Measurements from ENCODE around the gene S100A6. TPM values are rescaled to one million over a fixed set of nuclear protein-coding genes. Genes with fewer than 3 reads are reported as not detected.
"Not testable (repeated sequence)": the region's sequence is repeated elsewhere in the genome, so short reads cannot be mapped to it uniquely, and the experiment has no call there.

The S100A6 gene
- total and polyA plus RNA-seq, 8 donors = 154 to 2,520 (median 634) TPM

- TF ChIP-seq EP300 (IDR thresholded peaks at IDR 0.05) (no peak), POLR2A (IDR thresholded peaks at IDR 0.05) (no peak), CTCF (IDR thresholded peaks at IDR 0.05) (no peak), POLR2AphosphoS5 (IDR thresholded peaks at IDR 0.05) (no peak)
- no peaks in the 10 kb centered on the region for H3K9me3 ChIP-seq
- intact Hi-C loops (cut with DNase I; ENCODE audit: low total_unique reads) = loop anchor here (5.0 kb wide), 1 partner anchor 47 kb away; no protein-coding TSS in a partner anchor
- H3K27me3 ChIP-seq = no peaks in the 10 kb centered on the region
- WGBS, 5 donors = 80 to 97% (median 89%) methylated on average over 6 to 7 of the region's 7 CpGs
- H3K27ac ChIP-seq = peak overlapping the region in 1 of 5 donors; percentile 30
- H3K4me1 ChIP-seq = peaks cover 33 to 38% (median 38%) of the 10 kb centered on the region in 4 donors
- no peaks in the 10 kb centered on the region for H3K36me3 ChIP-seq
- H3K4me3 ChIP-seq = no peak overlapping the region
- DNase-seq = no peak
Measured at GRCh38 chr1:153563991-153564390, 28.2 kb upstream of the S100A6 start.

- H3K9me3 ChIP-seq = no peaks in the 10 kb centered on the region
- no peaks in the 10 kb centered on the region for H3K36me3 ChIP-seq
- WGBS, 5 donors = 78 to 89% (median 86%) methylated on average over 4 to 6 of the region's 6 CpGs
- no peak overlapping the region for H3K27ac ChIP-seq
- no peaks in the 10 kb centered on the region for H3K27me3 ChIP-seq
- intact Hi-C loops (cut with DNase I; ENCODE audit: low total_unique reads) = loop anchor here (5.0 kb wide), 1 partner anchor 46 kb away; no protein-coding TSS in a partner anchor
- no peak overlapping the region for H3K4me3 ChIP-seq
- no peak for DNase-seq
- peaks cover 33% of the 10 kb centered on the region in 4 donors for H3K4me1 ChIP-seq
- TF ChIP-seq CTCF (IDR thresholded peaks at IDR 0.05) (no peak), POLR2A (IDR thresholded peaks at IDR 0.05) (no peak), EP300 (IDR thresholded peaks at IDR 0.05) (no peak), POLR2AphosphoS5 (IDR thresholded peaks at IDR 0.05) (no peak)
Measured at GRCh38 chr1:153563483-153563901, 27.7 kb upstream of the S100A6 start.

GRCh38 chr1:153562021-153562420 is 26.2 kb upstream of the S100A6 start:
- H3K27me3 ChIP-seq, DNase-seq, H3K36me3 ChIP-seq, H3K4me3 ChIP-seq, H3K27ac ChIP-seq, H3K9me3 ChIP-seq: not testable (repeated sequence)
- intact Hi-C loops (cut with DNase I; ENCODE audit: low total_unique reads) = loop anchor here (5.0 kb wide), 1 partner anchor 45 kb away; no protein-coding TSS in a partner anchor
- WGBS, 5 donors = 83 to 88% (median 86%) methylated on average over 3 of the region's 3 CpGs
- peaks cover 18 to 19% (median 18%) of the 10 kb centered on the region in 4 donors for H3K4me1 ChIP-seq

- no peak for DNase-seq
- Histone ChIP-seq H3K4me3 (no peak overlapping the region), H3K36me3 (no peaks in the 10 kb centered on the region), H3K27me3 (no peaks in the 10 kb centered on the region), H3K9me3 (no peaks in the 10 kb centered on the region), H3K4me1 (peaks cover 13 to 14% (median 13%) of the 10 kb centered on the region in 4 donors), H3K27ac (no peak overlapping the region)
- WGBS, 5 donors = 95 to 100% (median 97%) methylated on average over 3 of the region's 3 CpGs
- intact Hi-C loops (cut with DNase I; ENCODE audit: low total_unique reads) = loop anchor here (5.0 kb wide), 1 partner anchor 44 kb away; no protein-coding TSS in a partner anchor
- no peak for TF ChIP-seq CTCF (IDR thresholded peaks at IDR 0.05)
Measured at GRCh38 chr1:153561466-153561985, 25.7 kb upstream of the S100A6 start.

- H3K4me3 ChIP-seq = no peak overlapping the region
- H3K36me3 ChIP-seq = no peaks in the 10 kb centered on the region
- peaks cover 7 to 8% (median 7%) of the 10 kb centered on the region in 4 donors for H3K4me1 ChIP-seq
- WGBS, 5 donors = 84 to 90% (median 86%) methylated on average over 10 of the region's 10 CpGs
- intact Hi-C loops (cut with DNase I; ENCODE audit: low total_unique reads) = loop anchor here (5.0 kb wide), 1 partner anchor 44 kb away; no protein-coding TSS in a partner anchor
- no peaks in the 10 kb centered on the region for H3K27me3 ChIP-seq
- TF ChIP-seq POLR2AphosphoS5 (IDR thresholded peaks at IDR 0.05) (no peak), CTCF (IDR thresholded peaks at IDR 0.05) (no peak), EP300 (IDR thresholded peaks at IDR 0.05) (no peak), POLR2A (IDR thresholded peaks at IDR 0.05) (no peak)
- no peak for DNase-seq
- no peak overlapping the region for H3K27ac ChIP-seq
- H3K9me3 ChIP-seq = no peaks in the 10 kb centered on the region
Measured at GRCh38 chr1:153560771-153561465, 25.1 kb upstream of the S100A6 start.
